D721Med (cell line): ENCODE data around the gene TIMP1.

Experiments
- DNase-seq: peaks from one replicate; pipeline ENCODE4 v3.0.0; 2011; ENCODE audit warnings: low spot score; ENCODE audit not compliant: insufficient read length
- FAIRE-seq: peaks from 2 replicates; lab custom pipeline; 2011; peaks lifted over from hg19 to GRCh38; lab: Jason Lieb, UNC
- CTCF ChIP-seq: IDR thresholded peaks from 2 replicates; pipeline ENCODE4 v1.5.1; 2012; ENCODE audit warnings: mild to moderate bottlenecking, control low read depth; ENCODE audit not compliant: insufficient read depth; ENCODE audit errors: missing control alignments

The TIMP1 gene

DNA sequence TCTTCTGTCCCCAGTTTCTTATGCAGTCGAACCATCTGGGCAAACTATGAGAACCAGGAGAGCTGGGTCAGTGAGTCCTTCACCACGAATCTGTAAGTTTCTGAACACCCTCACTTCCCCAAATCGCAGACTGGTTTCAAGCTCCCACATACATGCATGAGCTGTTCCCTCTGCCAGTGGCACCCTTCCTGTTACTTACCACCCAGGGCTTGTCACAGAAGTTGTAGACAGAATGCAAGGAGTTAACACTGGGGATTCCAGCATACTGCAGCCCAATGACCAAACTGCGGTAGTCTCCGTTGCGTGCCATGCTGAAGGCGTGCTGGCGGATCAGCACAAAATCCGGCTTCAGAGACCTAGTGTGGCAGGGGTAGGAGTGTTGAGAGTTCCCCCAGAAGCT is 22.8 kb downstream of the TIMP1 start:
- no peak for TF ChIP-seq CTCF
- FAIRE-seq (no peak), DNase-seq (no peak)

DNA sequence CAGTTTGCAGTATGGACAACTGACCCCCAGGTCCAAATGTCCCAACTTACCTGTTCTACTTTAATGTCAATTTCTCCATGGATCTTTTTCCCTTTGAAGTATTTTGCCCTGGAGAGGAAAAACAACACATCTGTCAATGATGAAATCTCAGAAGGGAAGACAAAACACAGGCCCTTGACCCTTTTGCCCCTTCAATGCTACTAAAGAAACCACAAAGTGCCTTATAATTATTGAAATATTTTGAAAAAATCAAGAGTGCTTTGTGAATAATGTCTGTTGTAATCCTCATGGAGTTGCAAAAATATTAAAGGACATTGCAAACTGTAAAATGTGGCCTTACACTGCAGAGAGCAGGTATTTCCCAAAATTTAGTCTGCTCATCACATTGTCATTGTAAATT is 24.9 kb downstream of the TIMP1 start:
- TF ChIP-seq CTCF: no peak
- no peak for FAIRE-seq
- no peak for DNase-seq

GRCh38 chrX:47608130-47608810 is 26.0 kb downstream of the TIMP1 start:
- no peak for TF ChIP-seq CTCF
- FAIRE-seq: no peak
- no peak for DNase-seq

DNA sequence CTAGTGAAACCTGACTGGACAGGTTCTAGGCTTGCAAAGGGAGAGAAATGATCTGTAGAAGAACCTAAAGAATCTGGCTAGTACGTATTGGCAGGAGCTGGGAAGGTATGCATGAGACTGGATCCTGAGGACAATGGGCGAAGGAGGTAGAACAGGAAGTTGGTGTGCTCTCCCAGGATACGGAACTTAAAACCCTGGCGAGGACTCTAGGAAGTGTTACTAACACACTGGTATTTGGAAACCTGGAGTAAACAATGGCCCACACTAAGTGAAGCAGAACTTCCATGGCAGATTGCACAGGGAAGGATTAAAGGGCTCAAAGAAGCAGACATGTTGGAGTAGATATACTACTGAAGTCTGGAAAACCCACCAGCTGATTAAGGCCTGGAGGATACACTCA is 28.3 kb downstream of the TIMP1 start:
- TF ChIP-seq CTCF: no peak
- DNase-seq (no peak), FAIRE-seq (no peak)

DNA sequence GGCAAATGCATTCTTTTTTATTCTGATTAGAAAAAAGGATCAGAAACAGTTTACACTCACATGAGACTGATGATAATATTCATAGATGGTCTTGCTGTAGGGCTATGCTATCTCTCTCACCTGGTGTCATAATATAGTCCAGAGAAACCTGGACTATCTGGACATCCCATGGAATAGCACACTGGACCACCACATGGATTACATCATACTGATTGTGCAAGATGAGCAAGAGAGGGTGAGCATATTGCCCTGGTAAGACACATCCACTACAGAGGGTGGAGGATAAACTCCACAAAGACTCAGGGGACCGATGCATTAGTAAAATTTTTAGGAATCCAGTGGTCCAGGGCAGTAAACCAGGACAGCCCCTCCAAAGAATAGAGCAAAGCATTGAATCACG is 29.3 kb downstream of the TIMP1 start:
- DNase-seq (no peak), FAIRE-seq (no peak)
- TF ChIP-seq CTCF: no peak

DNA sequence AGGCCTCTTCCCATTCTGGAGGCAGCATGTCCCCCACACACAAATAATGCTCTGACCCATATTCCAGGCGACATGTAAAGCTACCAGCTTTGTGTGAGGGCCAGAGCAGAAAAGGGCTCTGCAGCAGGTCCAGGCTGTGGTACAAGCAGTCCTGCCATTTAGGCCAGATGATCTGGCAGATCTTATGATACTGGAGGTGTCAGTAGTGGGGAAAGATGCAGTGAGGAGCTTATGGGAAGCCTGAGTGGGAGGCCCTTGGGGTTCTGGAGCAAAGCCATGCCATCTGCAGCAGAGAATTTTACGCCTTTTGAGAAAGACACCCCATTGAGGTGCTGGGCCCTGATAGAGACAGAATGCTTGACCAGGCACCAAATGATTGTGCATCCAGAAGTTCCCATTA is 29.7 kb downstream of the TIMP1 start:
- DNase-seq (no peak), FAIRE-seq (no peak)
- TF ChIP-seq CTCF: no peak

GRCh38 chrX:47612418-47612817 is 30.2 kb downstream of the TIMP1 start:
- no peak for TF ChIP-seq CTCF
- no peak for FAIRE-seq
- DNase-seq: no peak
